GM23338 (cell line): ENCODE measurements around the gene NRN1L.

Experiments used
- EZH2 ChIP-seq: fragments of 200-600 bp; sonication (generic); IDR thresholded peaks from one replicate; pipeline ENCODE4 v1.8.0; 2017; ENCODE audit warnings: antibody characterized with exemption, mild to moderate bottlenecking, low read depth; ENCODE audit not compliant: unreplicated experiment
- JUNB ChIP-seq: IDR thresholded peaks from one replicate; pipeline ENCODE4 v1.6.1; 2016; ENCODE audit warnings: antibody characterized with exemption; ENCODE audit not compliant: unreplicated experiment
- POLR2AphosphoS5 ChIP-seq: IDR thresholded peaks from 2 replicates; pipeline ENCODE4 v1.6.1; 2016; ENCODE audit warnings: antibody characterized with exemption, low read depth
- TF ChIP-seq, protein P1 (sequence below), 2 experiments: fragments of 200-600 bp in 1 of 2; sonication (generic) in 1 of 2; conservative IDR thresholded peaks; 2 replicates each; pipeline versions ENCODE4 v1.5.1 to v1.6.1; 2016 to 2017; ENCODE audit warnings: antibody characterized with exemption in 2 of 2, low read depth in 2 of 2, mild to moderate bottlenecking in 2 of 2, moderate library complexity in 1 of 2
- TF ChIP-seq, protein P2 (sequence below): IDR thresholded peaks from one replicate; pipeline ENCODE4 v1.6.1; 2018; ENCODE audit warnings: antibody characterized with exemption; ENCODE audit not compliant: unreplicated experiment

DNA sequence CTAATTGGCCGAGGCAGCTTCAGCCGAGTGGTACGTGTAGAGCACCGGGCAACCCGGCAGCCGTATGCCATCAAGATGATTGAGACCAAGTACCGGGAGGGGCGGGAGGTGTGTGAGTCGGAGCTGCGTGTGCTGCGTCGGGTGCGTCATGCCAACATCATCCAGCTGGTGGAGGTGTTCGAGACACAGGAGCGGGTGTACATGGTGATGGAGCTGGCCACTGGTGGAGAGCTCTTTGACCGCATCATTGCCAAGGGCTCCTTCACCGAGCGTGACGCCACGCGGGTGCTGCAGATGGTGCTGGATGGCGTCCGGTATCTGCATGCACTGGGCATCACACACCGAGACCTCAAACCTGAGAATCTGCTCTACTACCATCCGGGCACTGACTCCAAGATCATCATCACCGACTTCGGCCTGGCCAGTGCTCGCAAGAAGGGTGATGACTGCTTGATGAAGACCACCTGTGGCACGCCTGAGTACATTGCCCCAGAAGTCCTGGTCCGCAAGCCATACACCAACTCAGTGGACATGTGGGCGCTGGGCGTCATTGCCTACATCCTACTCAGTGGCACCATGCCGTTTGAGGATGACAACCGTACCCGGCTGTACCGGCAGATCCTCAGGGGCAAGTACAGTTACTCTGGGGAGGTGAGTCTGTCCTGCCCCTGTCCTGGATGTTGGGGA lies 24.5 kb downstream of the NRN1L start:
- TF ChIP-seq, protein P1, sequence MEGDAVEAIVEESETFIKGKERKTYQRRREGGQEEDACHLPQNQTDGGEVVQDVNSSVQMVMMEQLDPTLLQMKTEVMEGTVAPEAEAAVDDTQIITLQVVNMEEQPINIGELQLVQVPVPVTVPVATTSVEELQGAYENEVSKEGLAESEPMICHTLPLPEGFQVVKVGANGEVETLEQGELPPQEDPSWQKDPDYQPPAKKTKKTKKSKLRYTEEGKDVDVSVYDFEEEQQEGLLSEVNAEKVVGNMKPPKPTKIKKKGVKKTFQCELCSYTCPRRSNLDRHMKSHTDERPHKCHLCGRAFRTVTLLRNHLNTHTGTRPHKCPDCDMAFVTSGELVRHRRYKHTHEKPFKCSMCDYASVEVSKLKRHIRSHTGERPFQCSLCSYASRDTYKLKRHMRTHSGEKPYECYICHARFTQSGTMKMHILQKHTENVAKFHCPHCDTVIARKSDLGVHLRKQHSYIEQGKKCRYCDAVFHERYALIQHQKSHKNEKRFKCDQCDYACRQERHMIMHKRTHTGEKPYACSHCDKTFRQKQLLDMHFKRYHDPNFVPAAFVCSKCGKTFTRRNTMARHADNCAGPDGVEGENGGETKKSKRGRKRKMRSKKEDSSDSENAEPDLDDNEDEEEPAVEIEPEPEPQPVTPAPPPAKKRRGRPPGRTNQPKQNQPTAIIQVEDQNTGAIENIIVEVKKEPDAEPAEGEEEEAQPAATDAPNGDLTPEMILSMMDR (conservative IDR thresholded peaks at IDR 0.05; ENCODE audit: low read depth in 2 of 2), result no peak
- TF ChIP-seq POLR2AphosphoS5, result no peak
- no peak for TF ChIP-seq JUNB
- no peak for TF ChIP-seq EZH2
- TF ChIP-seq, protein P2, sequence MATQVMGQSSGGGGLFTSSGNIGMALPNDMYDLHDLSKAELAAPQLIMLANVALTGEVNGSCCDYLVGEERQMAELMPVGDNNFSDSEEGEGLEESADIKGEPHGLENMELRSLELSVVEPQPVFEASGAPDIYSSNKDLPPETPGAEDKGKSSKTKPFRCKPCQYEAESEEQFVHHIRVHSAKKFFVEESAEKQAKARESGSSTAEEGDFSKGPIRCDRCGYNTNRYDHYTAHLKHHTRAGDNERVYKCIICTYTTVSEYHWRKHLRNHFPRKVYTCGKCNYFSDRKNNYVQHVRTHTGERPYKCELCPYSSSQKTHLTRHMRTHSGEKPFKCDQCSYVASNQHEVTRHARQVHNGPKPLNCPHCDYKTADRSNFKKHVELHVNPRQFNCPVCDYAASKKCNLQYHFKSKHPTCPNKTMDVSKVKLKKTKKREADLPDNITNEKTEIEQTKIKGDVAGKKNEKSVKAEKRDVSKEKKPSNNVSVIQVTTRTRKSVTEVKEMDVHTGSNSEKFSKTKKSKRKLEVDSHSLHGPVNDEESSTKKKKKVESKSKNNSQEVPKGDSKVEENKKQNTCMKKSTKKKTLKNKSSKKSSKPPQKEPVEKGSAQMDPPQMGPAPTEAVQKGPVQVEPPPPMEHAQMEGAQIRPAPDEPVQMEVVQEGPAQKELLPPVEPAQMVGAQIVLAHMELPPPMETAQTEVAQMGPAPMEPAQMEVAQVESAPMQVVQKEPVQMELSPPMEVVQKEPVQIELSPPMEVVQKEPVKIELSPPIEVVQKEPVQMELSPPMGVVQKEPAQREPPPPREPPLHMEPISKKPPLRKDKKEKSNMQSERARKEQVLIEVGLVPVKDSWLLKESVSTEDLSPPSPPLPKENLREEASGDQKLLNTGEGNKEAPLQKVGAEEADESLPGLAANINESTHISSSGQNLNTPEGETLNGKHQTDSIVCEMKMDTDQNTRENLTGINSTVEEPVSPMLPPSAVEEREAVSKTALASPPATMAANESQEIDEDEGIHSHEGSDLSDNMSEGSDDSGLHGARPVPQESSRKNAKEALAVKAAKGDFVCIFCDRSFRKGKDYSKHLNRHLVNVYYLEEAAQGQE, result no peak
